HG03066 (cell line): Measurements from ENCODE around the gene PTPN9.
"Not testable (repeated sequence)": the region's sequence is repeated elsewhere in the genome, so short reads cannot be mapped to it uniquely, and the experiment has no call there.

Source experiments
- ATAC-seq: cut with Tn5 transposase; IDR thresholded peaks from one replicate; pipeline ENCODE4 v1.9.1; 2021; ENCODE audit warnings: low read depth; ENCODE audit not compliant: unreplicated experiment

The PTPN9 gene

DNA sequence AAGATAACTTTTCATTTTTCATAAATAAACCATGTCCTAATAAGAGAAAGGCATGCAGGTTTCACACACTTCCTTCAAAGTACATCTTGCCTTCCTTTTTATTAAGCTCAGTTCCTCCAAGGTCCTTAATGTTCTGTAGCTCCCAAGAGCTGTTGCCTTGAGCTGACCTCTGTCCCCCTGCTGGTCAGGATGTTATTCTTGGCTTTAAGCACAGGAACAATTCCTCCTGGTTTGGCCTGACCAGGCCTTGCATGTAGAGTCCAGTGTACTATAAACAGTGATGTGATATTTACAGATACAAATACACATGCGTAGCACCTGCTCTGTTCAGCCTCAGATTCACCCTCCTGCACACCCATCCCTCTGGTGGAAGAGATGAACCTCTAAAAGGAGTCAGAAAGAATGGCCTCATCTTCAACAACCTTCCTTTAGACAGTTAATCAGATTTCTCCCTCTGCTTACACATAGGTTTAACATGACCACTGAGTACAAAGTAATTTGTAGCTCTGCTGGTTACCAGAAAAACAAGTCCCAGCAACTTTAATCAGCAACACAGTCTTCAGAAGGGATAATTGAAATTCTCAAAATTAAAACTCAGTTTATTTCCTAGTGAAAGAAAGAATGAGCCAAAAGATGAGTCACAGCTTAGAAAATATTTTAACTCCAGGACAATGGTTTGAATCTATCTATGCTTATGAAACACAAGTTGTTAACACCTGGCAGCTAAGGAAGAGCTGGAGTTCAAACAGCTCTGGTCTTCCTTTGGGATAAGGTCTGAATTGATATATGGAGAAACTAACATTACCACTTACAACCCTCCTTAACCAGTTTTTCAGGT, 46.5 kb downstream of the PTPN9 start:
- no peak for ATAC-seq

DNA sequence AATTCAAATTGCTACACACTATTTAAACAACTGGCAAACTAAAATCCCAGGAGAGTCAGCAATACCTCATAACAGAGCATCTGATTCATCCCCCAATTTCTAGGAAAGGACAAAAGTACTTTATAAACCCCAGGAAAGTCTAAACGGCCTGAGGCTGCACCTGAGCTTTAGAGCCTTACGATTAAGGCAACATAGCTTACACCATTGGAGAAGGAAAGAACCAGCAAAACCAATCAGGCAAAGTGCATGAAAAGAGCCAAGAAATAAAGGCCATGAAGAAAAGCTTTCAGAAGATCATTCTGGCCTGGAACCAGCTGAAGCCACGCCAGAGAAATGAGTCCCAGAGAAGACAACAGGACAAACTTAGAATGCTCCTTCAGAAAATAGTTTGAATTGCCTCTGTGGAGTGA, 48.1 kb downstream of the PTPN9 start:
- no peak for ATAC-seq

DNA sequence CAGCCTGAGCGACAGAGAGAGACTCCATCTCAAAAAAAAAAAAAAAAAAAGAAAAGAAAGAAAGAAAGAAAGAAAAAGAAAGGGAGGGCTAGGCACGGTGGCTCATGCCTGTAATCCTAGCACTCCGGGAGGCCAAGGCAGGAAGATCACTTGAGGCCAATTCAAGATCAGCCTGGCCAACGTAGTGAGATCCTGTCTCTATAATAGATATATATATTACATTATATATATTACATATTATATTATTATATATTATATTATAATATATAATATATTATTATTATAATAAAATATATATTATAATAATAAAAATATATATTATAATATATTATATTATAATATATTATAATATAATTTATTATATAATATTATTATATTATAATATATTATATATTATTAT, 48.9 kb downstream of the PTPN9 start:
- no peak for ATAC-seq

DNA sequence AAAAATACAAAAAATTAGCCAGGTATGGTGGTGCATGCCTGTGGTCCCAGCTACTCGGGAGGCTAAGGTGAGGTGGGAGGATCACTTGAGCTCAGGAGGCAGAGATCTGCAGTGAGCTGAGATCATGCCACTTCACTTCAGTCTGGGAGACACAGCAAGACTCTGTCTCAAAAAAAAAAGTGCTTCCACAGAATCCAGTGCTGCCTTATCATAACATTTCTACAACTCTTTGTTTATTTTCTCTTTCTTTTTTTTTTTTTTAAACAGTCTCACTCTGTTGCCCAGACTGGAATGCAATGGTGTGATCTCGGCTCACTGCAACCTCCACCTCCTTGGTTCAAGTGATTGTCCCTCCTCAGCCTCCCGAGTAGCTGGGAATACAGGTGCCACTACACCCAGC, 53.4 kb downstream of the PTPN9 start:
- ATAC-seq = not testable (repeated sequence)

DNA sequence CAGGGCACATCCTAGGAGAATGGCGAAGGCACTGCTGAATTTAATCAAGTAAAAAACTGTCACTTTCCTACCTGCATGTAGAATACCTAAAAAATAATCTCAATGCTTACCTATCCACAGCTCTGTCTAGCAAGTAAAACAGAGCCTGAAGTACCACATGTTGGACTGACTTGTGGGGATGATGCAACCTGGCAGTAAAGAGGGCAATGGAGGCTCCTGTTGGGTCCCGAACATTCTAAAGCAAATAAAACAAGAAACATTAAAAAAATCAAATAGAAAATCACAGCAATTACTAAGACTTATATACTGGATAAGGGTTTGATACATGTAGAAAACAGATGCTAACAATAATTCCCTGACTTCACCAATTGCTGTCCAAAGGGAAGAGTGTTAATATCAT, 56.1 kb downstream of the PTPN9 start:
- ATAC-seq = no peak

DNA sequence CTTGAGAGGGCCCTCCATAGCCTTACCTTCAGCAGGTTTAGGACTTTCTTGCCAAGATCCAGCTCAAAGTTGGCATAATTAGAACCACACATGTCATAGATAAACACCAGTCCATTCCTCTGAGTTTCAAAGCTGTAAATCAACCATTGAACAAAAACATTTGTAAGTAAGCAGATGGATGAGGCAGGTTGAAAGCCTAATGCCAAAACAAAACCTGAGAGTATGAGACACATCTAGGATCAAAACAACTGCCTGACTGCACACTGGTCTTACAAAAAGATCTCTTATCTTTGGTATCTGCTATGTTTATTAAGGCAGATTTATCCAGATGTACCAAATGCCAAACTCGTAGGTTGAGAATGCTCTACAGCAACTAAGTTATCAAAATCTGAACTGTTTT, 61.9 kb downstream of the PTPN9 start:
- ATAC-seq = no peak

DNA sequence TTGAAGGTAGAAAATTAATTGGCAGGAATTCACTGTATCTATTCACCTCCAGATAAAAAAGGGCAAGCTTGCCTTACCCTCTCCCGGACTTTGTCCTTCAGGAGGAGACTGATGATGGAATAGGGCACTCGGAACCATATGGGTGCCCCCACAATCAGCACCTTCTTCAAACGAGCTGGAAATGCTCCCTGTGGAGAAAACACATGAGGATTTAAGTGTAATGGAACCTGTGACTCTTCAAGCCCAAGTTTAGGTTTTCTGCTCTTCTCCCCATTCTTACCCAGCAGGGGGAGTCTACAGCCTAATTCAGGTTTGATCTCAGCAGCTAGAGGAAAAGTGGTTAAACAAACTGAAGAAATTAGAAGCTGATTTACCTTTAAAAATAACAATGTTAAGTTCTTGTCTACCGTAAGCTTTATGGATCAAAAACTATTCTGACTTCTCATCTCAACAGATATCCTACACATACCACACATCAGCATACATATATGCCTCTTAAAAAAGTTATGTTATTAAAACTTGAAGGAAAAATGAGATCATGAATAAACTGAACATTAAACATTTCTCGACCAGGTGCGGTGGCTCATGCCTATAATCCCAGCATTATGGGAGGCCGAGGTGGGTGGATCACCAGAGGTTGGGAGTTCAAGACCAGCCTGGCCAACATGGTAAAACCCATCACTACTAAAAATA, 70.1 kb downstream of the PTPN9 start:
- ATAC-seq = no peak

DNA sequence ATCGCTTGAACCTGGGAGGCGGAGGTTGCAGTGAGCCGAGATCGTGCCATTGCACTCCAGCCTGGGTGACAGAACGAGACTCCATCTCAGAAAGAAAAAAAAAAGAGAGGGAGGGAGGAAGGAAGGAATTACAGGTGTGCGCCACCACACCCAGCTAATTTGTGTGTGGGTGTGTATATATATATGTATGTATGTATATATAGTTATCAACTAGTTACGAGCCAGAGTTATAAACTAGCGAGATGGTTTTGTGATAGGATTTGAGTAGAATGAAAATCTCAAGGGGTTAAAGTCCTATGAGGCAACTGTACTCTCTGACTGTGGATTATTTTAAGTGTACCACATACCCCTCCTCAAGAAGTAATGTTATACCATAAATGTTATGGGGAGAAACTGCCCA, 76.8 kb downstream of the PTPN9 start:
- ATAC-seq = no peak

DNA sequence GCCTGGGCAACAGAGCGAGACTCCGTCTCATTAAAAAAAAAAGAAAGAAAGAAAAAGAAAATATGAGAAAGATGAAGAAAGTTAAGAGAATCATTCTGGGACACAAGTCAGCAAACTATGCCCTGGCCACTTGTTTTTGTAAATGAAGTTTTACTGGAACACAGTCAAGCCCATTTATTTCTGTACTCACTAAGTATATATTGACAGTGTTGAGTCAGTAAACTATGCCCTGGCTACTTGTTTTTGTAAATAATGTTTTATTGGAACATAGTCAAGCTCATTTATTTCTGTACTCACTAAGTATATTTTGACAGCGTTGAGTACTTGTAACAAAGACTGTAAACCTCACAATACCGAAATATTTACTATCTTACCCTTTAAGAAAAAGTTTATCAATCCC, 85.4 kb downstream of the PTPN9 start:
- no peak for ATAC-seq

DNA sequence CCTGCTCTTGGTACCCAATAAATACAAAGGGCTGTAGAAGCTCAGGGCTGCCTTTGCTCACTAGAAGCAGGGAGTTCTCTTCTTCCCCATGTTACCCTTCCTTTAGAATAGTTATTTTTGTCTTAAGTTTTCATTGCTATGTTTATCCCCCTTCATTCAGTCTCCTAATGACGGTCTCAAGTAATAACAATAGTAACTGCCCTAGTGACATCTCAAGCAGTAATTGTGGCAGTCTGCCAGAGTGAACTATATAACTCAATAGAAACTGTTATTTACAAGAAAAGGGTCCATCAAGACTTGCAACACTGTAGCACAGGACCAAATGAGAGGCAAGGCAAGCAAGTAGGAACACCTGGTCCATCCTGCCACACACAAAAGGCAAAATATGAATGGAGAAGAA, 95.2 kb downstream of the PTPN9 start:
- ATAC-seq = no peak

DNA sequence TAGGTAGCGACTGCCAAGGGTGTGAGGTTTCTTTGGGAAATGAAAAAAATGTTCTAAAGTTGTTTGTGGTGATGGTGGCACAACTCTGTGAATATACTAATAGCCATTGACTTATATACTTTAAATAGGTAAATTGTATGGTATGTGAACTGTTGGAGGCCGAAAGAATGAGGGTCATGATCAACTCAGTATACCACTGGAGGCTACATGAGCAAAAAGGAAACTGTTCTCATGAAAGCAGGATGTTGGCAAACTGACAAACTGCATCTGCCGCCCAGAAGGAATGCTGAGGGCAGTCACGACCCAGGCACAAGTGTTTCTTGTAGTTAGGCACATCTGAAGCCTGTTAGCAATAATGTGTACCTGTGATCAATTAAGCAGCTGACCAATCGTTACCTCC, 95.6 kb downstream of the PTPN9 start:
- ATAC-seq = not testable (repeated sequence)

DNA sequence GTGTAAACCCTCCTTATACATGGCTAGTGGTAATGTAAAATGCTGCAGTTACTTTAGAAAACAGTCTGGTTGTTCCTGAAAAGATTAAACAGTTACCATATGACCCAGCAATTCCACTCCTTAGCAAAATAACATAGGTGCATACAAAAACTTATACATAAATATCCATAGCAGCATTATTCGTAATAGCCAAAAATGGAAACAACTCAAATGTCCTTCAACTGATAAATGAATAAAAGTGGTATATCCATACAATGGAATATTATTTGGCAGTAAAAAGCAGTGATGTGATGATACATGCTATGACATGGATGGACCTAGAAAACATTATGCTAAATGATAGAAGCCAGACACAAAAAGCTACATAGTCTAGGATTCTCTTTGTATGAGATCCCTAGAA, 96.0 kb downstream of the PTPN9 start:
- ATAC-seq = no peak

DNA sequence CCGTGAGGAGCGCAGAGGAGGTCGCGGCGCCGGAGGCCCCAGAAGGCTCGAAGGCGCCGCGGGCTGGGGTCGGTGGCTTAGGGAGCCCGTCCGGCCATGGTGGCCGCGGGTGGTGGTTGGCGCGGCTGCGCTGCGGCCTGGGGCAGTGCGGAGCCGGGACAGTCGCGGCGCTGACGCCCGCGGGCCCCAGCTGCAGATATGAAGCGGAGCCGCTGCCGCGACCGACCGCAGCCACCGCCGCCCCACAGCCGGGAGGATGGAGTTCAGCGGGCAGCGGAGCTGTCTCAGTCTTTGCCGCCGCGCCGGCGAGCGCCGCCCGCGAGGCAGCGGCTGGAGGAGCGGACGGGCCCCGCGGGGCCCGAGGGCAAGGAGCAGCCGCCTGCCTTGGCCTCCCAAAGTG, 98.7 kb downstream of the PTPN9 start:
- ATAC-seq = not testable (repeated sequence)

DNA sequence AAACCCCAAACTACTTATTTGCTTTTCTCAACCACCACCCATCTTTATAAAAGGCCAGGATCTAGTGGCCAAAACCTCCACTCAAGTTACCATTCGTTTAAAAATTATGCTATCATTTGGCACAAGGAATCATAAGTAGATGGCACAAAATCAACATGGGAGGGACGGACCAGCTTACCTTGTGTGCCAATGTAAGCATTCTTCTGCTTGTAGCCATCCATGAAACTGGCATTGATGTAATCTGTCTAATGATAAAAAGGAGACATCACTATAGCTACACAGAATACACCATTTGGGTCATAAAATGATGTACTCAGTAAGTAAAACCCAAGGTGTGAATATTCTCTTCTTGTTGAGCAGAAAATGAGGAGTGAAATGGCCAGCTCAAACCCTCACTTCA, 99.4 kb downstream of the PTPN9 start:
- no peak for ATAC-seq

DNA sequence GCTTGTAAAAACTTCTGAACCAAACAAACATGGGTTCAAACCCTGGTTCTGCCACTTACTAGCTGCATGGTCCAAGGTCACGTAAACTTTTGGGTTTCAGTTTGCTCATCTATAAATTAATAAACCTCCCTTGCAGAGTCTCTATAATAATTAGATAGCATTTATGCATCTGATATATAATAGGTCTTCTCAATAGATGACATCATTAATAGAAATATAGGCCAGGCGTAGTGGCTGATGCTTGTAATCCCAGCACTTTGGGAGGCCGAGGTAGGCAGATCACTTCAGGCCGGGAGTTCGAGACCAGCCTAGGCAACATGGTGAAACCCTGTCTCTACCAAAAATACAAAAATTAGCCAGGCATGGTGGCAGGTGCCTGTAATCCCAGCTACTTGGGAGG, 102.0 kb downstream of the PTPN9 start:
- ATAC-seq = not testable (repeated sequence)

DNA sequence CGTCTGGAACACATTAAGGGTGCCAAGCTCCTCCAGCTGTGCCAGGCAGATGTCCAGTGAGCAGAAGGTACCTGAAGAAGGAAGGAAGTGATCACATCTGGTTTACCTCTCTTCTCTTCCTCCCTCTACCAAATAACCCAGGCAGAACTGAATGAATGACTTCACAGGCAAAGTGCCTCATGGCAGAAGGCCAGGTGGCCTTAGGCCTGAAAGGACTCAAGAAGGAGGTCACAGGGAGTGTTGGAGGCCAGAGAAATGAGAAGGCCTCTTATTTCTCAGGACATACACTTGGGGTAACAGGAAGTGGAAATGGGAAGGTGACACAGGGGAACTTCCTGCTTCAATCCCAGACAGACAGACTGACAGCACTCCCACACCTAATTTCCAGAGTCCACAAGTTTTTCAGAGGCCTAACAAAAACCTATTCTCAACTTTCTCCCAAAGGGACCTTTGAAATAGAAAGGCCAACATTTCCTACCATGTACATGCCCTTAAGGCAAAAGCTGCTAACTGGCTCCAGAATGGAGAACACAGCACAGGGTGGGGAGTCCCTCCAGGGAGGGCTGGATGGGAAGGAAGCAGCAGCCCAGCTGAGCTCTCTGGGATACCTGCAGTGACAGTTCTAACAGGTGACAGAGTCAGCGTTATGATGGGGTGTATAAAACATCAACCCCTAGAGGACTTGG, 110.1 kb downstream of the PTPN9 start:
- ATAC-seq = no peak

DNA sequence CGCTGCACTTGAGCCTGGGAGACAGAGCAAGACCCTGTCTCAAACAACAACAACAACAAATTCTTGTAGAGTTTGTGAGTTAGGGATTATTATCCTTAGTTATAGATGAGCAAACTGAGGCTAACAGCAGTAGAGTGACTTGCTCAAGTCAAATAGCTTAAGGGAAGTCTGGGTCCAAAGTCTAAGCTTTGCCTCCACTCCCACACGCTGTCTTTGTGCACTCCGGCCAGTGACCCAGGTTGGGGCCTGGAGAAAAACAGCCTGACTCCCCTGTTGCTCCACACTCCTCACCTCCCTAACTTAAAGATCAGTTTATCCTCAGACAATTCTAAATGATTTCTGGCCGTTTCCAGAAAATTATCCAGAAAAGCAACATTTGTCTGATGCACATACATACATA, 118.5 kb downstream of the PTPN9 start:
- no peak for ATAC-seq

DNA sequence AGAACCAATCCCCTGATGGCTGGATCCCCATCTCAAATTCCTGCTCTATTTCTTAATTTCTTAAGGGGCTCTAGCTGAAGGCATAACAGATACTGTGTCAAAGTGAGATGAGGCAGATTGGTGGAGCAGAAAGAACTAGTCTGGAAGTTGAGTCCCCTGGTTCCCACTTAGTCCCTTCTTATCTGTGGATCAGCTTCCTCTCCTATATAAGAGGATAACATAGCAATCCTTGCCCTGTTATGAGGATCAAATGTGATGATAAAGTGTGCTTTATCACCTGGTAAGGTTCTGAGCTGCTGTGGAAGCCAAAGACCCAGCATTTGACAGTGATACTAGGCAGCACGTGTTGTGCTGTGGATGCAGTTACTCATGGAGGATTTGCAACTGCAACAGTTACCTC, 119.5 kb downstream of the PTPN9 start:
- no peak for ATAC-seq

DNA sequence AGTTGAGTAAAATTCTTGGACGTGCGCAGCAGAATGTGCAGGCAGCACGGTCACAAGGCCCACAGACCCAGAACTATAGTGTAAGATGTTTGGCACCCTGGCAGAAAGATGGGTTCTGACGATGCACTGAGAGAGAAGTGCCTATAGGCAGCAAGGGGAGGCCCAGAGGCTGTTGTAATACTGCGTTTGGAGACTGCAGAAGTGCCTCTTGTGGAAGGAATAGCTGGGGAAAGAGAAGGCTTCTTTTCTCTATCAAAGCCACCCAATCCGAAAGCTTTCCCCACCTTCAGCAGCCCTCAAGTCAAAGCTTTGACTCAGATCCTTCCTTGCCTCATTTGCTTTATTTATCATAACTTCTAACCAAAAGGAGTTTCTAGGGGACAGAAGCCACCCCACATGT, 122.4 kb downstream of the PTPN9 start:
- no peak for ATAC-seq

DNA sequence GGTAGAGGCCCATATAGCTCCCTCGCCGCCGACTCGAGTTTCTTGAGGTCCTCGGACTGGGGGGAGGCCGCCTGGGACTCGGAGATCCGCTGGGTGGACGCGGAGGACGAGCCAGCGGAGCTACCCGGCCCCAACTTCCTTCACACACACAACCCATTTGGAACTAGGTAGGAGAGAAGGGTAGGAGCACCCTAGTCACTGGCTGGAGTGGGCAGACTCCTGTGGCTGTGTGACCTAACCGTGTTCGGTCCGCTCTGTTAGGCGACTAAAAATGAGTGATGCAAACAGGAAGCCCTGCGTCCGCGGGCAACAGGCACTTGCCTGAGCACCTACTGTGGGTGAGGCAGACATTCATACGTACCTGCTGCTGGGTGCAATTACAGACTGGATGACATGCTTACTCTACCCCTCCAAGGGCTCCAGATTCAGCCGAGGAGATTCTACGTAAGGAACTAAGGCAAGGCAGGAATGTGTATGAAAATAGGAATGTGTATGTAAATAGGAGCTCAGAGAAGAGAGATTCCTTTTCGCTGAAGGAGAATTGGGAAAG, 123.1 kb downstream of the PTPN9 start:
- ATAC-seq = no peak

DNA sequence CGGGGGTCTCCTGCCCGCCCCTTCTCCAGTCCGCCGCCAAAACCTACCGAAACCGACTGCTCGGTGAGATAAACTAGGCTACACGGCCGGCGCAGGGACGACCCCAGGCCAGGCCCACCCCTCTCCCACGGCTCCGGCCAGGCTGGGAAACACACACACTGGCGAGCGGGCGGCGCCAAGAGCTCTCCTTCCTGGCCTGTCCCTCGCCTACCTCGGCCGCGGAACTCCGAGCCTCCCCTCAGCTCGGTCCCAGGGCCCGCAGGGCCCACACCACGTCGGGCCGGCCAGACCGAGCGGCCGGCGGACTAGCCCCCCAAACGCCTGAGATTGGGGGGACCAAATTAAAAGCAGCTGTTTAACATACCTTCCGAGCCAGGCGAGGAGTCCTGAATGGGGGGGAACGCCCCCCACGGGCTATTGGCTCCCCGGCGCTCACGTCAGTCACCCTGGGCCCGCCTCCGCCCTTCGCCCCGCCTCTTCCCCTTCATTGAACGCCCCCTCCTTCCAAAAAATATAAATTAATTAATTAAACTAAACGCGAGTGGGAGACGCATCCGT, 123.6 kb downstream of the PTPN9 start:
- no peak for ATAC-seq
